ENCODE measurements around the gene PRSS35. TPM values are rescaled to one million over a fixed set of nuclear protein-coding genes. Genes with fewer than 3 reads are reported as not detected.

Gene PRSS35
- total and polyA plus RNA-seq, 2 experiments from 2014 or later: 1.7 to 2.1 TPM

DNA sequence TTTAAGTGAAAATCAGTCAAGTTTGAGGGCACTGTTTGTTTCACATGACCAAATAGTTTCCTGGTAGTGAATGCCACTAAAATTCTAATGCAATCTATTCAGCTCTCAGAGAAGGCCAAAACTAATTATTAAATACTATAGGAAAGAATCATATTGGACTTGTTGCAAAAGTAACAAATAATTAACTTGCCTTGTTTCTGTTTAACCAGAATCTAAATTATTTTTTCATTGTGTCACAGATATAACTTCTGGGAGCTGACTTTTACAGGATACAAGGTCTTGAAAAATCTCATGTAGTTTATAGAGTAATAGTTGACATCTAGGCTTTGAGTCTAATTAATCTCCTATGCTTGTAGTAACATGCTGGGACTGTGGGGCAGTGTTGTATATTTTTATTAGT is 44.5 kb downstream of the PRSS35 start (continued):
- TF ChIP-seq ZNF462 (CRISPR knock-in tag; IDR thresholded peaks at IDR 0.05) (no peak), ZNF114 (CRISPR knock-in tag; IDR thresholded peaks at IDR 0.05) (no peak), EZH2 (IDR thresholded peaks at IDR 0.05; ENCODE audit: low read depth, unreplicated experiment) (no peak)

- Histone ChIP-seq H3K4me3 (no peak overlapping the region), H3K79me2 (replicated peaks; ENCODE audit: insufficient read depth) (no peaks in the 10 kb centered on the region), H3K4me2 (no peak overlapping the region), H3K4me1 (ENCODE audit: insufficient read depth) (no peaks in the 10 kb centered on the region), H2AFZ (0 out of 2 replicates have a peak overlapping the region, but pooled peaks have one; percentile 1), H3F3A (replicated peaks; ENCODE audit: low read depth) (no peaks in the 10 kb centered on the region), H3K27ac (ENCODE audit: low read depth) (no peak overlapping the region), H3K36me3 (ENCODE audit: insufficient read depth) (no peaks in the 10 kb centered on the region), H3K27me3 (ENCODE audit: insufficient read depth) (no peaks in the 10 kb centered on the region), H3K9me2 (ENCODE audit: insufficient read depth) (no peaks in the 10 kb centered on the region), H4K20me1 (replicated peaks; ENCODE audit: insufficient read depth) (no peaks in the 10 kb centered on the region; the same call in 1 of the 2 replicates)
- TF ChIP-seq NANOG (IDR thresholded peaks at IDR 0.05; ENCODE audit: borderline replicate concordance) (no peak), ZNF331 (CRISPR knock-in tag; IDR thresholded peaks at IDR 0.05; ENCODE audit: low read depth) (no peak), ZNF114 (CRISPR knock-in tag; IDR thresholded peaks at IDR 0.05) (no peak), EZH2 (IDR thresholded peaks at IDR 0.05; ENCODE audit: low read depth, unreplicated experiment) (no peak), ZNF462 (CRISPR knock-in tag; IDR thresholded peaks at IDR 0.05) (peak; percentile 67; the same call in 1 of the 2 replicates), CREB1 (CRISPR knock-in tag; IDR thresholded peaks at IDR 0.05; ENCODE audit: low read depth) (no peak)
- TF ChIP-seq, protein P1, sequence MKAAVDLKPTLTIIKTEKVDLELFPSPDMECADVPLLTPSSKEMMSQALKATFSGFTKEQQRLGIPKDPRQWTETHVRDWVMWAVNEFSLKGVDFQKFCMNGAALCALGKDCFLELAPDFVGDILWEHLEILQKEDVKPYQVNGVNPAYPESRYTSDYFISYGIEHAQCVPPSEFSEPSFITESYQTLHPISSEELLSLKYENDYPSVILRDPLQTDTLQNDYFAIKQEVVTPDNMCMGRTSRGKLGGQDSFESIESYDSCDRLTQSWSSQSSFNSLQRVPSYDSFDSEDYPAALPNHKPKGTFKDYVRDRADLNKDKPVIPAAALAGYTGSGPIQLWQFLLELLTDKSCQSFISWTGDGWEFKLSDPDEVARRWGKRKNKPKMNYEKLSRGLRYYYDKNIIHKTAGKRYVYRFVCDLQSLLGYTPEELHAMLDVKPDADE (IDR thresholded peaks at IDR 0.05): no peak
- Mint-ChIP-seq H3K27ac (no peak overlapping the region), H3K4me3 (no peak overlapping the region), H3K9me3 (no peaks in the 10 kb centered on the region), H3K36me3 (ENCODE audit: low read depth) (no peaks in the 10 kb centered on the region), H3K27me3 (ENCODE audit: insufficient read depth, low read depth, poor library complexity) (no peaks in the 10 kb centered on the region), H3K4me1 (peaks cover 7% of the 10 kb centered on the region; the same call in 2 of the 3 replicates)
- DNase-seq (ENCODE audit: low spot score): peak; percentile 28
- ATAC-seq: peak; percentile 35
These were observed 46.6 kb downstream of the PRSS35 start for GRCh38 chr6:83558975-83559374.

All from GM23338 (cell line).